ENCODE results near the gene HAUS1.

GRCh38 chr18:46155641-46156051 lies 51.5 kb downstream of the HAUS1 start:
- TF ChIP-seq, protein P1, sequence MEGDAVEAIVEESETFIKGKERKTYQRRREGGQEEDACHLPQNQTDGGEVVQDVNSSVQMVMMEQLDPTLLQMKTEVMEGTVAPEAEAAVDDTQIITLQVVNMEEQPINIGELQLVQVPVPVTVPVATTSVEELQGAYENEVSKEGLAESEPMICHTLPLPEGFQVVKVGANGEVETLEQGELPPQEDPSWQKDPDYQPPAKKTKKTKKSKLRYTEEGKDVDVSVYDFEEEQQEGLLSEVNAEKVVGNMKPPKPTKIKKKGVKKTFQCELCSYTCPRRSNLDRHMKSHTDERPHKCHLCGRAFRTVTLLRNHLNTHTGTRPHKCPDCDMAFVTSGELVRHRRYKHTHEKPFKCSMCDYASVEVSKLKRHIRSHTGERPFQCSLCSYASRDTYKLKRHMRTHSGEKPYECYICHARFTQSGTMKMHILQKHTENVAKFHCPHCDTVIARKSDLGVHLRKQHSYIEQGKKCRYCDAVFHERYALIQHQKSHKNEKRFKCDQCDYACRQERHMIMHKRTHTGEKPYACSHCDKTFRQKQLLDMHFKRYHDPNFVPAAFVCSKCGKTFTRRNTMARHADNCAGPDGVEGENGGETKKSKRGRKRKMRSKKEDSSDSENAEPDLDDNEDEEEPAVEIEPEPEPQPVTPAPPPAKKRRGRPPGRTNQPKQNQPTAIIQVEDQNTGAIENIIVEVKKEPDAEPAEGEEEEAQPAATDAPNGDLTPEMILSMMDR (IDR thresholded peaks at IDR 0.05; ENCODE audit: low read depth, low read length, missing input control): no peak
- no peak for TF ChIP-seq TAF1 (conservative IDR thresholded peaks at IDR 0.05)
- no peak for TF ChIP-seq EGR1 (IDR thresholded peaks at IDR 0.05; ENCODE audit: low read depth in 2 of 2)
- TF ChIP-seq, protein P2, sequence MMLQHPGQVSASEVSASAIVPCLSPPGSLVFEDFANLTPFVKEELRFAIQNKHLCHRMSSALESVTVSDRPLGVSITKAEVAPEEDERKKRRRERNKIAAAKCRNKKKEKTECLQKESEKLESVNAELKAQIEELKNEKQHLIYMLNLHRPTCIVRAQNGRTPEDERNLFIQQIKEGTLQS (IDR thresholded peaks at IDR 0.05): no peak
- no peak for TF ChIP-seq YY1 (IDR thresholded peaks at IDR 0.05)
- TF ChIP-seq JUND (IDR thresholded peaks at IDR 0.05): no peak
